Endodermal cell (in vitro differentiated cells): ENCODE measurements around the gene COL18A1. TPM values are rescaled to one million over a fixed set of nuclear protein-coding genes. Genes with fewer than 3 reads are reported as not detected.
A peak's percentile ranks its signal among the peaks of the same experiment; 100 is the strongest.

Source experiments
- DNase-seq: peaks from one replicate; pipeline ENCODE4 v3.0.0-alpha.2; 2017
- H3K27ac ChIP-seq: 2 replicates; pipeline ENCODE4 v1.5.1; 2013; ENCODE audit warnings: mild to moderate bottlenecking, low read depth, low read length, moderate library complexity
- H3K27me3 ChIP-seq: 2 replicates; pipeline ENCODE4 v1.6.1; 2013; ENCODE audit warnings: mild to moderate bottlenecking, low read length, moderate library complexity; ENCODE audit not compliant: insufficient read depth, control insufficient read depth, poor library complexity, severe bottlenecking
- H3K36me3 ChIP-seq: 2 replicates; pipeline ENCODE4 v1.7.0; 2013; ENCODE audit warnings: mild to moderate bottlenecking, low read length, moderate library complexity; ENCODE audit not compliant: control insufficient read depth, insufficient read depth
- H3K4me1 ChIP-seq: one replicate; pipeline ENCODE4 v1.7.0; 2013; ENCODE audit warnings: low read length; ENCODE audit not compliant: control insufficient read depth, insufficient read depth
- H3K4me3 ChIP-seq: 2 replicates; pipeline ENCODE4 v1.5.1; 2013; ENCODE audit warnings: mild to moderate bottlenecking, low read length, moderate library complexity
- H3K9ac ChIP-seq: 2 replicates; pipeline ENCODE4 v1.6.1; 2013; ENCODE audit warnings: mild to moderate bottlenecking, low read length, moderate library complexity; ENCODE audit not compliant: poor library complexity, severe bottlenecking; ENCODE audit errors: extremely low read depth
- H3K9me3 ChIP-seq: 2 replicates; pipeline ENCODE4 v1.6.1; 2013; ENCODE audit warnings: mild to moderate bottlenecking, low read length, moderate library complexity; ENCODE audit not compliant: control insufficient read depth
- H3K27ac Mint-ChIP-seq: 2 replicates; pipeline ENCODE4 v1.8.0; 2020; ENCODE audit warnings: mixed read lengths
- H3K27me3 Mint-ChIP-seq: 2 replicates; pipeline ENCODE4 v1.8.0; 2021; ENCODE audit warnings: mild to moderate bottlenecking, mixed read lengths; ENCODE audit not compliant: insufficient read depth
- H3K36me3 Mint-ChIP-seq: 2 replicates; pipeline ENCODE4 v1.8.0; 2020; ENCODE audit warnings: low read depth, mixed read lengths
- H3K4me1 Mint-ChIP-seq: 2 replicates; pipeline ENCODE4 v1.8.0; 2020; ENCODE audit warnings: mixed read lengths
- H3K4me3 Mint-ChIP-seq: 2 replicates; pipeline ENCODE4 v1.8.0; 2020; ENCODE audit warnings: mild to moderate bottlenecking, moderate library complexity, mixed read lengths
- H3K9me3 Mint-ChIP-seq: 2 replicates; pipeline ENCODE4 v1.8.0; 2020; ENCODE audit warnings: mild to moderate bottlenecking, mixed read lengths
- CTCF ChIP-seq: fragments of 200-600 bp; sonication (generic); conservative IDR thresholded peaks from 2 replicates; pipeline ENCODE4 v1.5.0; 2021; ENCODE audit warnings: antibody characterized with exemption, mild to moderate bottlenecking
- WGBS, 2 experiments: methylation state at CpG; one replicate each; pipeline versions ENCODE4 v1.1.5 to v1.1.7; 2013; ENCODE audit warnings: missing lambda C conversion rate in 2 of 2, mixed read lengths in 1 of 2; ENCODE audit not compliant: insufficient coverage in 1 of 2, insufficient read length in 1 of 2; 5-methylcytosine and 5-hydroxymethylcytosine counted together
- total RNA-seq, 2 donors: library from RNA; stranded (reverse); fragmentation: NEBNext Ultra II Directional in 1 of 2; extraction: Animal tissue kit (Norgen Biotek cat#: 25700) in 1 of 2; gene quantifications; 2 replicates in 1 of 2; 3 replicates in 1 of 2; pipeline ENCODE4 v1.2.1, GENCODE V29; 2021

The COL18A1 gene
- total RNA-seq, 2 donors from 2014 or later: 332 to 398 TPM

- Mint-ChIP-seq H3K27me3 (no peaks in the 10 kb centered on the region), H3K4me3 (no peak overlapping the region), H3K4me1 (no peaks in the 10 kb centered on the region), H3K36me3 (peaks cover 45% of the 10 kb centered on the region), H3K9me3 (no peaks in the 10 kb centered on the region), H3K27ac (no peak overlapping the region)
- Histone ChIP-seq H3K4me3 (no peak overlapping the region), H3K27me3 (no peaks in the 10 kb centered on the region), H3K9ac (no peak overlapping the region), H3K4me1 (no peaks in the 10 kb centered on the region), H3K36me3 (peaks cover 46% of the 10 kb centered on the region), H3K9me3 (no peaks in the 10 kb centered on the region), H3K27ac (no peak overlapping the region)
- 95 to 98% methylated on average over 14 to 22 of the region's 22 CpGs for WGBS, 2 experiments
- no peak for TF ChIP-seq CTCF
- peak; percentile 40 for DNase-seq
Observed at GRCh38 chr21:45496968-45497845, 92.2 kb downstream of the COL18A1 start.

- peaks cover 51% of the 10 kb centered on the region for H3K36me3 ChIP-seq
- no peak overlapping the region for H3K4me3 ChIP-seq
- no peak overlapping the region for H3K27ac ChIP-seq
- peak; percentile 38 for DNase-seq
- Mint-ChIP-seq H3K9me3 (no peaks in the 10 kb centered on the region), H3K36me3 (peaks cover 52% of the 10 kb centered on the region), H3K27ac (no peak overlapping the region), H3K4me1 (no peaks in the 10 kb centered on the region), H3K4me3 (no peak overlapping the region), H3K27me3 (no peaks in the 10 kb centered on the region)
- H3K27me3 ChIP-seq: no peaks in the 10 kb centered on the region
- WGBS, 2 experiments: 92 to 94% methylated on average over 18 to 39 of the region's 39 CpGs
- TF ChIP-seq CTCF: no peak
- H3K9me3 ChIP-seq: no peaks in the 10 kb centered on the region
- no peak overlapping the region for H3K9ac ChIP-seq
- H3K4me1 ChIP-seq: no peaks in the 10 kb centered on the region
Observed at GRCh38 chr21:45497846-45498645, 93.1 kb downstream of the COL18A1 start.

GRCh38 chr21:45498646-45499000 is 93.7 kb downstream of the COL18A1 start:
- H3K9me3 Mint-ChIP-seq: no peaks in the 10 kb centered on the region
- no peaks in the 10 kb centered on the region for H3K27me3 Mint-ChIP-seq
- no peak for DNase-seq
- peaks cover 51% of the 10 kb centered on the region for H3K36me3 ChIP-seq
- H3K4me1 Mint-ChIP-seq: no peaks in the 10 kb centered on the region
- H3K36me3 Mint-ChIP-seq: peaks cover 54% of the 10 kb centered on the region
- TF ChIP-seq CTCF: no peak
- no peak overlapping the region for H3K27ac ChIP-seq
- H3K9me3 ChIP-seq: no peaks in the 10 kb centered on the region
- no peak overlapping the region for H3K4me3 ChIP-seq
- no peaks in the 10 kb centered on the region for H3K4me1 ChIP-seq
- 91 to 93% methylated on average over 9 of the region's 9 CpGs for WGBS, 2 experiments
- H3K27me3 ChIP-seq: no peaks in the 10 kb centered on the region
- H3K9ac ChIP-seq: no peak overlapping the region
- H3K4me3 Mint-ChIP-seq: no peak overlapping the region
- H3K27ac Mint-ChIP-seq: no peak overlapping the region
